Fibroblast of lung (primary cell): ENCODE data around the gene ADRA2C. TPM values are rescaled to one million over a fixed set of nuclear protein-coding genes. Genes with fewer than 3 reads are reported as not detected.

Experiments used
- DNase-seq, 2 donors: peaks; one replicate each; pipeline versions ENCODE4 v3.0.0 to v3.0.0-alpha.2; 2010; ENCODE audit warnings: low read depth in 2 of 2
- H2AFZ ChIP-seq: 2 replicates; pipeline ENCODE4 v1.5.1; 2012; ENCODE audit warnings: low read length, control low read depth, inconsistent platforms
- H3K27ac ChIP-seq: 2 replicates; pipeline ENCODE4 v1.5.1; 2011; ENCODE audit warnings: low read length, control low read depth; ENCODE audit not compliant: insufficient read depth
- H3K27me3 ChIP-seq: 2 replicates; pipeline ENCODE4 v1.5.1; 2011; ENCODE audit warnings: mild to moderate bottlenecking, low read length; ENCODE audit not compliant: control insufficient read depth, insufficient read depth
- H3K36me3 ChIP-seq: 2 replicates; pipeline ENCODE4 v1.5.1; 2011; ENCODE audit warnings: low read length; ENCODE audit not compliant: control insufficient read depth, insufficient read depth
- H3K4me1 ChIP-seq: 2 replicates; pipeline ENCODE4 v1.5.1; 2011; ENCODE audit warnings: low read length; ENCODE audit not compliant: control insufficient read depth, insufficient read depth; ENCODE audit errors: extremely low read depth
- H3K4me2 ChIP-seq: 2 replicates; pipeline ENCODE4 v1.5.1; 2011; ENCODE audit warnings: low read length, control low read depth; ENCODE audit not compliant: insufficient read depth; ENCODE audit errors: extremely low read depth
- H3K4me3 ChIP-seq, 4 experiments: fragments of 200-600 bp in 1 of 4; sonication (generic) in 1 of 4; replicated peaks in 1 of 4; 2 replicates each; pipeline ENCODE4 v1.5.1; 2011 to 2016; ENCODE audit warnings: low read length in 4 of 4, low read depth in 3 of 4, mild to moderate bottlenecking in 3 of 4, control low read depth in 2 of 4, inconsistent platforms in 1 of 4, mixed read lengths in 1 of 4; ENCODE audit not compliant: insufficient read depth in 1 of 4; ENCODE audit errors: control extremely low read depth in 1 of 4
- H3K79me2 ChIP-seq: 2 replicates; pipeline ENCODE4 v1.5.1; 2012; ENCODE audit warnings: mild to moderate bottlenecking, low read length, inconsistent platforms; ENCODE audit not compliant: control insufficient read depth, insufficient read depth
- H3K9ac ChIP-seq: 2 replicates; pipeline ENCODE4 v1.5.1; 2011; ENCODE audit warnings: mild to moderate bottlenecking, low read length, control low read depth; ENCODE audit not compliant: insufficient read depth
- H3K9me3 ChIP-seq: 2 replicates; pipeline ENCODE4 v1.5.1; 2012; ENCODE audit warnings: low read depth, low read length; ENCODE audit not compliant: control insufficient read depth, insufficient read depth
- H4K20me1 ChIP-seq: 2 replicates; pipeline ENCODE4 v1.5.1; 2011; ENCODE audit warnings: low read length; ENCODE audit not compliant: control insufficient read depth, insufficient read depth; ENCODE audit errors: extremely low read depth
- EZH2 ChIP-seq: IDR thresholded peaks from 2 replicates; pipeline ENCODE4 v1.5.1; 2012; ENCODE audit warnings: low read length, control low read depth, mild to moderate bottlenecking; ENCODE audit errors: missing control alignments
- polyA plus RNA-seq, 2 donors: library from polyadenylated mRNA; depleted of rRNA in 1 of 2; stranded (reverse) in 1 of 2; unstranded in 1 of 2; fragments of >200 nt; gene quantifications; 2 replicates each; pipeline ENCODE4 v1.2.1, GENCODE V29; 2011 to 2012; ENCODE audit warnings: missing spikeins in 1 of 2
- total RNA-seq: library from RNA; depleted of rRNA; stranded (reverse); fragments of >200 nt; gene quantifications from 2 replicates; pipeline ENCODE4 v1.2.1, GENCODE V29; 2014
- TF ChIP-seq, protein P1 (sequence below), 2 donors: IDR thresholded peaks in 1 of 2; conservative IDR thresholded peaks in 1 of 2; 1 replicate in 1 of 2; 2 replicates in 1 of 2; pipeline ENCODE4 v1.5.1; 2011 to 2012; ENCODE audit warnings: low read length in 2 of 2, control low read depth in 1 of 2, inconsistent platforms in 1 of 2, low read depth in 1 of 2, mild to moderate bottlenecking in 1 of 2

Gene ADRA2C
- total and polyA plus RNA-seq, 2 donors (not counting 1 experiment from before 2014, with no cell fraction given) = 0.30 to 0.33 TPM

DNA sequence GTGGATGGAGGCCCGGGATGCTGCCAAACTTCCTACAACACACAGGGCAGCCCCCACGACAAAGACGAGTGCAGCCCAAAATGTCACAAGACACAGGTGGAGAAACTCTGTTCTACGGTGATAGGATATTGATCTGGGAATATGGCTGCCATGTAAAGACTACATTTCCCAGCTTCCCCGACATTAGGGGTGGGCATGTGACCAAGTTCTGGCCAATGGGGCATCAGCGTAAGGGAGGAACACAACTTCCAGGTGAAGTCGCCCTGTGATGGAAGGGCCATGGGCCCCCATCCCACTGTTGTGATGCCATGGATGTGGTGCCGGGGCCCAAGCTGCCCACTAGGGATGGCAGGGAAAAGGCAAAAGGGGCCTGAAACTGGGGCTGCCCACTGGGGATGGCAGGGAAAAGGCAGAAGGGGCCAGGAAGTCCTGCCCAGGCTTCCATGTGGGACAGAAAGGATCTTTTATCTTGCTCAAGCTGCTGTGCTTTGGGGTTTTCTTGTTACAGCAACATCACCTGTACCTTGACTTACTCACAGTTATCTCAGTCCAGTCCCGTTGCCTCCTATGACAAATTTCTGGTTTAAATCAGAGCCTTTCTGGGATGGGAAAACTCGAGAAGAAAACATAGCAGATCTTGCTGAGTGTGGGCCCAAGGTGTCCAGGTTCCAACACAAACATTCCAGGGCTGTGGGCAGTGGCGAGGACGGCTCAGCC, 9.7 kb upstream of the ADRA2C start:
- TF ChIP-seq EZH2 = no peak
- TF ChIP-seq, protein P1, sequence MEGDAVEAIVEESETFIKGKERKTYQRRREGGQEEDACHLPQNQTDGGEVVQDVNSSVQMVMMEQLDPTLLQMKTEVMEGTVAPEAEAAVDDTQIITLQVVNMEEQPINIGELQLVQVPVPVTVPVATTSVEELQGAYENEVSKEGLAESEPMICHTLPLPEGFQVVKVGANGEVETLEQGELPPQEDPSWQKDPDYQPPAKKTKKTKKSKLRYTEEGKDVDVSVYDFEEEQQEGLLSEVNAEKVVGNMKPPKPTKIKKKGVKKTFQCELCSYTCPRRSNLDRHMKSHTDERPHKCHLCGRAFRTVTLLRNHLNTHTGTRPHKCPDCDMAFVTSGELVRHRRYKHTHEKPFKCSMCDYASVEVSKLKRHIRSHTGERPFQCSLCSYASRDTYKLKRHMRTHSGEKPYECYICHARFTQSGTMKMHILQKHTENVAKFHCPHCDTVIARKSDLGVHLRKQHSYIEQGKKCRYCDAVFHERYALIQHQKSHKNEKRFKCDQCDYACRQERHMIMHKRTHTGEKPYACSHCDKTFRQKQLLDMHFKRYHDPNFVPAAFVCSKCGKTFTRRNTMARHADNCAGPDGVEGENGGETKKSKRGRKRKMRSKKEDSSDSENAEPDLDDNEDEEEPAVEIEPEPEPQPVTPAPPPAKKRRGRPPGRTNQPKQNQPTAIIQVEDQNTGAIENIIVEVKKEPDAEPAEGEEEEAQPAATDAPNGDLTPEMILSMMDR (conservative IDR thresholded peaks at IDR 0.05 in 1 of 2, IDR thresholded peaks at IDR 0.05 in 1 of 2; ENCODE audit: low read depth in 1 of 2, low read length in 2 of 2) = no peak
- Histone ChIP-seq H4K20me1 (no peaks in the 10 kb centered on the region), H3K4me1 (no peaks in the 10 kb centered on the region), H3K36me3 (no peaks in the 10 kb centered on the region), H3K79me2 (no peaks in the 10 kb centered on the region), H3K27me3 (peaks cover 2% of the 10 kb centered on the region), H3K4me3 (no peak overlapping the region), H3K27ac (no peak overlapping the region), H3K9ac (no peak overlapping the region), H2AFZ (no peak overlapping the region), H3K9me3 (no peaks in the 10 kb centered on the region), H3K4me2 (no peak overlapping the region)
- no peak for DNase-seq

DNA sequence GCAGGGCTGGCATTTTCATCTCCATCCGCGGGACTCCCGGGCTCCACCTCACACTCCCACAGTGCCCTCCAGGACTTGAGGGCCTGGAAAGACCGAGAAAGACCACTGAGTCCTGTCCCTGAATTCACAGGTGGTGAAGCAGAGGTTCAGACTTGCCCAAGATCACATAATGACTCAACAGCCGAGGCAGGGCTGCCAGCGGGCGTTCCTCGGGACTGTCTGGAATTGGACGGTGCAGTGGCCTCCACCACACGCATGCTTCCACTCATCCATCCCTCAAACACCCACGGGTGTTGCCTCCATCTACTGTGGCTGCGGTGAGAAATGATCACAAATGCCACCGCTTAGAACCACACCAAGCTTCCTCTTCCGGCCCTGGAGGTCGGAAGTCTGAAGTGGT, 6.9 kb upstream of the ADRA2C start:
- H3K4me1 ChIP-seq = no peaks in the 10 kb centered on the region
- no peaks in the 10 kb centered on the region for H3K36me3 ChIP-seq
- TF ChIP-seq EZH2 = no peak
- TF ChIP-seq, protein P1 (conservative IDR thresholded peaks at IDR 0.05 in 1 of 2, IDR thresholded peaks at IDR 0.05 in 1 of 2; ENCODE audit: low read depth in 1 of 2, low read length in 2 of 2) = no peak
- no peak overlapping the region for H3K4me3 ChIP-seq
- H3K4me2 ChIP-seq = no peak overlapping the region
- no peak overlapping the region for H3K9ac ChIP-seq
- no peak overlapping the region for H2AFZ ChIP-seq
- no peaks in the 10 kb centered on the region for H3K79me2 ChIP-seq
- no peaks in the 10 kb centered on the region for H4K20me1 ChIP-seq
- H3K27me3 ChIP-seq = peaks cover 2% of the 10 kb centered on the region
- no peak for DNase-seq
- H3K27ac ChIP-seq = no peak overlapping the region
- H3K9me3 ChIP-seq = no peaks in the 10 kb centered on the region

DNA sequence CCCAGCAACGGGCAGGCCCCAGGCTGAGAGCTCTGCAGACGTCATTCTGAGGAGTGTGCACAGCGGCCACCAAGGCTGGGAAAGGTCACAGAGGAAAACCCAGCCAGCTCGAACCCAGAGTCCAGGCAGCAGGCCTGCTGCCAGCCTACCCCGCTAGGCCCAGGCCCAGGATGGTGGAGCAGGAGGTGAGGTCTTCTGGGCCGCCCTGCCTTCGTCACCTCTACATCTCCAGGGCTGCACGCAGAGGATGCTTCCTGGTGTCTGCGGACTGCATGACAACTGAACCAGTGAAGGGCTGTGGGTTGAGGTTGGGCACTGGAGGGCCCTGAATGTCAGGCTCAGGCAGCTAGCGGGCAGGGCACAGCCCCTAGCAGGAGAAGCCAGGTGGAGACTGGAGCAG, 5.8 kb upstream of the ADRA2C start:
- H3K9me3 ChIP-seq = no peaks in the 10 kb centered on the region
- H3K27me3 ChIP-seq = peaks cover 5% of the 10 kb centered on the region
- no peak overlapping the region for H3K4me2 ChIP-seq
- no peaks in the 10 kb centered on the region for H4K20me1 ChIP-seq
- no peak overlapping the region for H3K4me3 ChIP-seq
- DNase-seq = no peak
- H3K36me3 ChIP-seq = no peaks in the 10 kb centered on the region
- H3K4me1 ChIP-seq = no peaks in the 10 kb centered on the region
- H3K9ac ChIP-seq = no peak overlapping the region
- H2AFZ ChIP-seq = no peak overlapping the region
- TF ChIP-seq EZH2 = no peak
- TF ChIP-seq, protein P1 (conservative IDR thresholded peaks at IDR 0.05 in 1 of 2, IDR thresholded peaks at IDR 0.05 in 1 of 2; ENCODE audit: low read depth in 1 of 2, low read length in 2 of 2) = no peak
- no peaks in the 10 kb centered on the region for H3K79me2 ChIP-seq
- no peak overlapping the region for H3K27ac ChIP-seq
